Thyroid gland (tissue), 4 donors: ENCODE results near the gene HRH3. TPM values are rescaled to one million over a fixed set of nuclear protein-coding genes. Genes with fewer than 3 reads are reported as not detected.

Experiments used
- DNase-seq, 2 donors: peaks; one replicate each; pipeline ENCODE4 v3.0.0-alpha.2; 2019
- H3K27ac ChIP-seq, 3 donors: fragments of 200-600 bp; sonication (generic); 1 replicate in 2 of 3; 2 replicates in 1 of 3; pipeline ENCODE4 v1.5.1; 2016 to 2019; ENCODE audit warnings: mild to moderate bottlenecking in 1 of 3, moderate library complexity in 1 of 3
- H3K27me3 ChIP-seq: fragments of 200-600 bp; sonication (generic); one replicate; pipeline ENCODE4 v1.5.1; 2019
- H3K36me3 ChIP-seq, 2 donors: fragments of 200-600 bp; sonication (generic); one replicate each; pipeline ENCODE4 v1.5.1; 2016 to 2019
- H3K4me1 ChIP-seq, 2 donors: fragments of 200-600 bp; sonication (generic); one replicate each; pipeline ENCODE4 v1.5.1; 2017 to 2019
- H3K4me3 ChIP-seq, 3 donors: fragments of 200-600 bp; sonication (generic); replicated peaks in 1 of 3; 1 replicate in 2 of 3; 2 replicates in 1 of 3; pipeline ENCODE4 v1.5.1; 2016; ENCODE audit warnings: mild to moderate bottlenecking in 1 of 3
- H3K9me3 ChIP-seq: fragments of 200-600 bp; sonication (generic); one replicate; pipeline ENCODE4 v1.5.1; 2017
- POLR2A ChIP-seq, 2 donors: fragments of 450-650 bp; IDR thresholded peaks; one replicate each; pipeline ENCODE4 v1.6.1; 2017; ENCODE audit warnings: antibody characterized with exemption in 2 of 2, mild to moderate bottlenecking in 2 of 2, moderate library complexity in 1 of 2
- WGBS, 2 donors: methylation state at CpG; one replicate each; pipeline ENCODE4 v1.1.5; 2017; 5-methylcytosine and 5-hydroxymethylcytosine counted together
- intact Hi-C: fragments of 100-400 bp; cut with DNase I; formaldehyde crosslinking; loops from one replicate; pipeline ENCODE4 v1.15.1; 2023
- total RNA-seq, 4 donors: library from RNA; depleted of rRNA; stranded (reverse); fragments of >200 nt; gene quantifications; one replicate each; pipeline ENCODE4 v1.2.3, GENCODE V29; 2016
- TF ChIP-seq, protein P1 (sequence below), 6 experiments: fragments of 200-600 bp in 3 of 6; fragments of 450-650 bp in 3 of 6; sonication (generic) in 3 of 6; IDR thresholded peaks; one replicate each; pipeline ENCODE4 v1.5.1; 2016 to 2019; ENCODE audit warnings: antibody characterized with exemption in 6 of 6, mild to moderate bottlenecking in 2 of 6, inconsistent platforms in 1 of 6, moderate library complexity in 1 of 6

Gene HRH3
- total RNA-seq, 4 donors from 2014 or later, result not detected

DNA sequence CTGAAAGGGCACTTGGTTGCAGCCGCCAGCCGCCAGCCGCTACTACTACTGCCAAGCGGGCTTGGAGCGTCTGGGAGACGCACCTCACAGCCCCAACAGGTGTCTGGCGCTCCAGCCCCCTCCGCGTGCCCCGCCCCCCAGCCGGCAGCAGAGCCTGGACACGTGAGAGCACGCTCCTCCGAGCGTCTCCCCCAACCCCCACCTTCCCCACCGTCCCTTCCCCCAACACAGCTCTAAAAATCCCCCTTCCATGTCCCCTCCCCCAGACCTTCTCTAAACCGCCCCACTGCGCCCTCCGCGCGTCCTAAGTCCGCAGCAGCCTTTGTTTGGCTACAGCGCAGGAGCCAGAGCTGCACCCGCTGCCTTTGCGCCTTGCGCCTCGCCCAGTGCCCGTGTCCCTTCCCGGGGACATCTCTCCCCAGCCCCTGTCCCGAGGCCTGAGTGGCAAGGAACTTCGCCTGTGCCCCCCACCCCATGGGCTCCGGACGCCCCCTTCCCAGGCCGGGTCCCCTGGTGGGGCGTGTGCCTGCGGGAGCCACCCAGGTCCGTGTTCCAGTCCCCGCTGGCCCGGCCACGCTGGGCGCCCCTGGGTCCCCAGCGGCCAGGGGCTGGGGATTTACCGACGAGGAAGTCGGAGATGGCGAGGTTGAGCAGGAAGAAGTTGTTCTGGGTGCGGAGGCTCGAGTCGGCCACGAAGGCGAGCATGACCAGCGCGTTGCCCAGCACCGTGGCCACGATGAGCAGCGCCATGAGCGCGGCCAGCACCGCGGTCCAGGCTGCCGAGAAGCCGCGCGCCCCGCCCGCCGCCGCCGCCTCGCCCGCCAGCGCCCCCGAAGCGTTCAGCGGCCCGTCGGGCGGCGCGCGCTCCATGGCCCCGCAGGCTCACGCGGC is 732 bp downstream of the HRH3 start:
- H3K27ac ChIP-seq, result no peak overlapping the region
- 2 to 3% methylated on average over 17 to 50 of the region's 84 CpGs for WGBS, 2 donors
- no peaks in the 10 kb centered on the region for H3K36me3 ChIP-seq
- TF ChIP-seq, protein P1, sequence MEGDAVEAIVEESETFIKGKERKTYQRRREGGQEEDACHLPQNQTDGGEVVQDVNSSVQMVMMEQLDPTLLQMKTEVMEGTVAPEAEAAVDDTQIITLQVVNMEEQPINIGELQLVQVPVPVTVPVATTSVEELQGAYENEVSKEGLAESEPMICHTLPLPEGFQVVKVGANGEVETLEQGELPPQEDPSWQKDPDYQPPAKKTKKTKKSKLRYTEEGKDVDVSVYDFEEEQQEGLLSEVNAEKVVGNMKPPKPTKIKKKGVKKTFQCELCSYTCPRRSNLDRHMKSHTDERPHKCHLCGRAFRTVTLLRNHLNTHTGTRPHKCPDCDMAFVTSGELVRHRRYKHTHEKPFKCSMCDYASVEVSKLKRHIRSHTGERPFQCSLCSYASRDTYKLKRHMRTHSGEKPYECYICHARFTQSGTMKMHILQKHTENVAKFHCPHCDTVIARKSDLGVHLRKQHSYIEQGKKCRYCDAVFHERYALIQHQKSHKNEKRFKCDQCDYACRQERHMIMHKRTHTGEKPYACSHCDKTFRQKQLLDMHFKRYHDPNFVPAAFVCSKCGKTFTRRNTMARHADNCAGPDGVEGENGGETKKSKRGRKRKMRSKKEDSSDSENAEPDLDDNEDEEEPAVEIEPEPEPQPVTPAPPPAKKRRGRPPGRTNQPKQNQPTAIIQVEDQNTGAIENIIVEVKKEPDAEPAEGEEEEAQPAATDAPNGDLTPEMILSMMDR (IDR thresholded peaks at IDR 0.05), result no peak
- no peak for TF ChIP-seq POLR2A (IDR thresholded peaks at IDR 0.05)
- intact Hi-C loops, result no loop called here
- H3K4me1 ChIP-seq, result peaks cover 5 to 13% of the 10 kb centered on the region in 2 donors
- no peak overlapping the region for H3K4me3 ChIP-seq
- H3K9me3 ChIP-seq, result no peaks in the 10 kb centered on the region
- H3K27me3 ChIP-seq, result peaks cover 8% of the 10 kb centered on the region
- DNase-seq, result no peak

DNA sequence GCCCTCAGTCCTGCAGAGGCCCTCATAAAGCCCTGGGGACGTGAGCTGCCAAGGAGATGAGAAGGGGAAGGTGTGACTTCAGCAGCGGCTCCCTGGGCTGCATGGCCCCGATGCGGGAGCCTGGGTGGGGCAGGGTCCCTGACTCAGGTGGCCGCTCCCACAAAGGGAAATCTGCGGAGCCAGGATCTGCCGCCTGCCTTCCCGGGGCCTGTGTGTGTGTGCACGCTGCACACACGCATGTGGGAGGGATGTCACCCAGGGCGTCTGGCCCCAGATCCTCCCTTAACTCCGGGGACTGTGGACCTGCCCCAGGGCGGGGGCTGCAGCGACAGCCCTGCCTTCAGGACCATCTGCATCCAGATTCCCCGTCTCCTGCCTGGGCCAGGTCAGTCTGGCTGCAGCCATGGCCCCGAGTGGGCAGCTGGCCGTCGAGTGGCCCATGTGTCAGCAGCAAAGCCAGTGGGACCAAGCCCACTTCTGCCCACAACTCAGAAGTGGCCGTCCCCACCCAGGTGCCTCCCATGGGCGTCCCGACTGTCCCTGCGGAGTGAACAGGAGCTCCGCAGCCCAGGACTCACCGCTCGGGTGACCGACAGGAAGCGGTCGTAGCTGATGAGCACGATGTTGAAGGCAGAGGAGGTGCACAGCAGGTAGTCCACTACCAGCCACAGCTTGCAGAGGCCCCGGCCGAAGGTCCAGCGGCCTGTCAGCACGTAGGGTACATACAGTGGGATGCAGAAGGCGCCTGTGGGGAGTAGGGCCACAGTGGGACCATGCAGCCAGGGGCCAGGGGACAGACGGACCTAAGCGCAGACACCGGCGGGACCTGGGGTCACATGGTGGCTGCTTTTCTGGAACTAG is 1.9 kb downstream of the HRH3 start:
- Histone ChIP-seq H3K27ac (no peak overlapping the region), H3K36me3 (no peaks in the 10 kb centered on the region), H3K27me3 (peaks cover 8% of the 10 kb centered on the region), H3K4me1 (peaks cover 5 to 13% of the 10 kb centered on the region in 2 donors), H3K4me3 (no peak overlapping the region), H3K9me3 (no peaks in the 10 kb centered on the region)
- DNase-seq, result no peak
- TF ChIP-seq, protein P1 (IDR thresholded peaks at IDR 0.05), result no peak
- TF ChIP-seq POLR2A (IDR thresholded peaks at IDR 0.05), result no peak
- 57 to 63% methylated on average over 19 to 24 of the region's 38 CpGs for whole genome bisulfite sequencing, 2 donors
- intact Hi-C loops, result no loop called here

DNA sequence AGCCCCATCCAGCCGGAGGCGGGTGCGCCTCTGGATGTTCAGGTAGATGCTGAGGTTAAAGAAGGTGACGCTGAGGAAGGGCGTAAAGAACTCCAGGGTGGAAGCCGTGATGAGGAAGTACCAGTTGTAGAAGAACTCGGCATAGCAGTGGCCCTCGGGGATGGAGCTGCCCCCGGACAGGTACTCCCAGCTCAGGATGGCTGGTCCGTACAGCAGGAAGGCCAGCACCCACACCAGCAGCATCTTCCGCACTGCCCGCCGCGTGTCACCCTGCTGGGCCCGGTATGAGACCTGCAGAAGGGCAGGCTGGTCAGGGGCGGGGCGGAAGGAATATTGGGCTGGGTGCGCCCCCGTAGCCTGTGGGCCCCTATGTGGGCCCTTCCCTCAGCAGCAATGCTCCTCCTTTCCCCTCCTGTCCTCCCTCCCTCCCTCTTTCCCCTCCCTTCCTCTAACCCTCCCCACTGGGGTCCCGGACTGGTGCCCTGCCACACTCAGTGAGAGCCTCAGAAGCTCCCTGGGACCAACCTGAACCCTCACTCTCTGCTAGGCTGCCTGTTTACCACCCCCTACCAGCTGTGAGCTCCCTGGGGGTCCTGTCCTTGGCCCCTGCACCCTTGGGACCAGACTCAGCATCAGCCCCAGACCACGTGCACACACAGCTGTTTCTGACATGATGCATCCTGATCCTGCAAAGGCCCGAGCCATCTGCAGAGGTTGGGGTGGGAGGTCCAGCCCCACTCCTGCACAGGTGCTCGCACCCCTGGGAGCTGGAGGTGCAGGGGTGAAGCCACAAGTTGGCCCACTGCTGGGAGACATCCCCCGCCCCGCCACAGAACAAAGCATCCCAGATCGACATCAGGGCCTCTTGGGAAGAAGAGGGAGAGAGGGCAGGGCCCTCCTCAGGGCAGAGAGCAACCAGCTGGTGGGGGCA is 3.2 kb downstream of the HRH3 start:
- H3K4me3 ChIP-seq, result no peak overlapping the region
- no peak for DNase-seq
- H3K27ac ChIP-seq, result no peak overlapping the region
- H3K27me3 ChIP-seq, result peaks cover 8% of the 10 kb centered on the region
- intact Hi-C loops, result no loop called here
- no peaks in the 10 kb centered on the region for H3K9me3 ChIP-seq
- peaks cover 5 to 13% of the 10 kb centered on the region in 2 donors for H3K4me1 ChIP-seq
- 75 to 77% methylated on average over 21 to 24 of the region's 26 CpGs for WGBS, 2 donors
- no peak for TF ChIP-seq POLR2A (IDR thresholded peaks at IDR 0.05)
- TF ChIP-seq, protein P1 (IDR thresholded peaks at IDR 0.05), result no peak
- H3K36me3 ChIP-seq, result no peaks in the 10 kb centered on the region

DNA sequence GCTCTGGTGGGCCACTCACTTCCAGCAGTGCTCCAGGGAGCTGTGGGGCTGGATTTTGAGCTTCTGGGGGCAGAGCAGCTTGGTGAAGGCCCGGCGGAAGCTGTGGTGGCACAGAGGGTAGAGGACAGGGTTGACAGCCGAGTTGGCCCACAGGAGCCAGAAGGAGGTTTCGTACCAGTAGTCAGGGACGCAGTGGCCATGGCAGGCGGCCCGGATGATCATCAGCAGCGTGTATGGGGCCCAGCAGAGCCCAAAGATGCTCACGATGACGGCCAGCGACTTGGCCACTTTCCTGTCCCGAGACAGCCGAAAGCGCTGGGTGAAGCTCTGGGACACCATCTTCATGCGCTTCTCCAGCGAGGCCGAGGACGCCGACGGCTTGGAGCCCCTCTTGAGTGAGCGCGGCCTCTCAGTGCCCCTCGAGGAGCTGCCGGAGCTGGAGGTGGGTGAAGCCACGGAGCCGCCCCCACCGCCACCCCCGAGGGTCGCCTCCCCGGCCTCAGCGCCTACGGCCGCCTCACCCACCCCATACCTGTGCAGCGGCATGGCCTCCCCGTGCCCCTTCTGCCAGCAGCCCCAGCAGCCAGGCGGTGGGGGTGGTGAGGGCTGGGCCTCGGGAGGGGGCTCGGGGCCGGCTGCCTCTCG is 4.0 kb downstream of the HRH3 start:
- Histone ChIP-seq H3K36me3 (no peaks in the 10 kb centered on the region), H3K4me1 (peaks cover 5 to 13% of the 10 kb centered on the region in 2 donors), H3K9me3 (no peaks in the 10 kb centered on the region), H3K27me3 (peaks cover 8% of the 10 kb centered on the region), H3K4me3 (no peak overlapping the region), H3K27ac (no peak overlapping the region)
- TF ChIP-seq, protein P1 (IDR thresholded peaks at IDR 0.05), result no peak
- no peak for TF ChIP-seq POLR2A (IDR thresholded peaks at IDR 0.05)
- DNase-seq, result no peak
- WGBS, 2 donors, result 75 to 83% methylated on average over 18 to 39 of the region's 40 CpGs
- intact Hi-C loops, result no loop called here
